Adrenal gland (tissue), 12 donors: Measurements from ENCODE around the gene ACTL10. TPM values are rescaled to one million over a fixed set of nuclear protein-coding genes. Genes with fewer than 3 reads are reported as not detected.
A peak's percentile ranks its signal among the peaks of the same experiment; 100 is the strongest.

Experiments used
- DNase-seq, 7 donors: peaks; one replicate each; pipeline ENCODE4 v3.0.0-alpha.2; 2019 to 2020
- H3K27ac ChIP-seq, 5 donors: fragments of 200-600 bp; sonication (generic) in 4 of 5; 1 replicate in 3 of 5; 2 replicates in 2 of 5; pipeline versions ENCODE4 v1.5.1 to v1.8.0; 2016 to 2020; ENCODE audit warnings: mild to moderate bottlenecking in 1 of 5
- H3K27me3 ChIP-seq: fragments of 200-600 bp; 2 replicates; pipeline ENCODE4 v1.8.0; 2021
- H3K36me3 ChIP-seq, 2 donors: fragments of 200-600 bp; replicated peaks in 1 of 2; 1 replicate in 1 of 2; 2 replicates in 1 of 2; pipeline versions ENCODE4 v1.5.1 to v1.8.0; 2018 to 2022
- H3K4me1 ChIP-seq, 2 donors: fragments of 200-600 bp; replicated peaks in 1 of 2; 1 replicate in 1 of 2; 2 replicates in 1 of 2; pipeline versions ENCODE4 v1.5.1 to v1.8.0; 2018 to 2021
- H3K4me3 ChIP-seq, 4 donors: fragments of 200-600 bp; sonication (generic) in 3 of 4; one replicate each; pipeline ENCODE4 v1.5.1; 2016 to 2018
- H3K9me3 ChIP-seq, 3 donors: fragments of 200-600 bp; sonication (generic) in 1 of 3; replicated peaks in 1 of 3; 1 replicate in 2 of 3; 2 replicates in 1 of 3; pipeline versions ENCODE4 v1.5.1 to v1.8.0; 2016 to 2021
- CTCF ChIP-seq, 6 experiments: fragments of 450-650 bp in 4 of 6; fragments of 200-600 bp in 2 of 6; sonication (generic) in 1 of 6; IDR thresholded peaks; 1 replicate in 5 of 6; 2 replicates in 1 of 6; pipeline versions ENCODE4 v1.5.1 to v1.8.0; 2016 to 2021; ENCODE audit warnings: antibody characterized with exemption in 6 of 6, mild to moderate bottlenecking in 2 of 6, moderate library complexity in 1 of 6
- POLR2A ChIP-seq, 2 donors: fragments of 450-650 bp; IDR thresholded peaks; one replicate each; pipeline ENCODE4 v1.6.1; 2017; ENCODE audit warnings: antibody characterized with exemption in 2 of 2, mild to moderate bottlenecking in 2 of 2, moderate library complexity in 1 of 2
- WGBS, 4 donors: extraction: QIAGEN DNeasy Blood & Tissue Kit in 2 of 4; methylation state at CpG; one replicate each; pipeline versions ENCODE4 v1.1.5 to v1.1.7; 2013 to 2017; 5-methylcytosine and 5-hydroxymethylcytosine counted together
- intact Hi-C, 2 donors: fragments of 100-400 bp; cut with DNase I; formaldehyde crosslinking; loops; one replicate each; pipeline versions ENCODE4 v1.14.1 to v1.15.0; 2022 to 2023
- polyA plus RNA-seq, 3 donors: library from polyadenylated mRNA; stranded (reverse); fragments of 200-250 nt in 2 of 3; fragments of 350-450 nt in 1 of 3; fragmentation: Illumina TruSeq in 1 of 3; extraction: RNeasy Lipid Tissue Mini Kit (QIAGEN cat#74804) in 1 of 3; gene quantifications; one replicate each; pipeline ENCODE4 v1.2.3, GENCODE V29; 2013 to 2014
- total RNA-seq, 9 donors: library from RNA; depleted of rRNA in 4 of 9; stranded (reverse); fragments of >200 nt in 4 of 9; fragments of 120-200 nt in 1 of 9; fragmentation: NEBNext Ultra II Directional in 1 of 9; extraction: Animal tissue kit (Norgen Biotek cat#: 25700) in 1 of 9; gene quantifications; one replicate each; pipeline versions ENCODE4 v1.1.0 to v1.2.4, GENCODE V29; 2013 to 2023
- donor health status: healthy with polysubstance abuse.
- donor health status: Bipolar disorder and iron deficiency.
- donor health status: DM: yes; HTN: yes; CAD: no.
- donor health status: DM: no; HTN: no; CAD: no.
- donor health status: DM: no; HTN: no; CAD: no.
- donor health status: DM: yes; HTN: yes; CAD: no.

Gene ACTL10
- total and polyA plus RNA-seq, 12 donors = 0.18 to 3.1 (median 0.58) TPM

DNA sequence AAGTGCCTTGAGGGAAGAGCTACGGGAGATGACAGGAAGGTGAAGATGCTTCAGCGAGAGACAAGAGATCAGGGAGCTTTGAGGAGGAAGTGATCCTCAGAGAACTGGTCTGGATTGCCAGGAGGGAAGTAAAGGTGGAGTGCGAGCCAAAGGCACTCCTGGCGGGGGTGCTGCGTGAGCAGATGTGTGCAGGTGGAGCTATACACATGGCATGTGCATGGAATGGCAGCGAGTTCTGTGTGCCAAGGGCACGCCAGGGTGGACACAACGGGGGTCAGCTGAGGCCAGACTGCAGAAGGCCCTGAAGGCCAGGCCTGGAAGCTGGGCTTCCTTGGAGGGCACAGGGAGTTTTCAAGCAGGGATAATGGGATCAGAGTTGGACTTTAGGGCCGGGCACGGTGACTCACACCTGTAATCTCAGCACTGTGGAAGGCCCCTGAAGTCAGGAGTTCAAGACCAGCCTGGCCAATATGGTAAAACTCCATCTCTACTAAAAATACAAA lies 47.2 kb downstream of the ACTL10 start:
- H3K4me3 ChIP-seq = no peak overlapping the region
- intact Hi-C loops = no loop called here
- no peak for DNase-seq
- no peaks in the 10 kb centered on the region for H3K27me3 ChIP-seq
- H3K4me1 ChIP-seq = peaks cover 2 to 23% of the 10 kb centered on the region in 2 donors
- WGBS, 4 donors = 71 to 85% (median 79%) methylated on average over 8 to 10 of the region's 10 CpGs
- H3K36me3 ChIP-seq = peaks cover 0 to 16% of the 10 kb centered on the region in 2 donors
- no peaks in the 10 kb centered on the region for H3K9me3 ChIP-seq
- no peak for TF ChIP-seq CTCF (IDR thresholded peaks at IDR 0.05)
- no peak for TF ChIP-seq POLR2A (IDR thresholded peaks at IDR 0.05)
- H3K27ac ChIP-seq = peak overlapping the region in 1 of 5 donors; percentile 13

DNA sequence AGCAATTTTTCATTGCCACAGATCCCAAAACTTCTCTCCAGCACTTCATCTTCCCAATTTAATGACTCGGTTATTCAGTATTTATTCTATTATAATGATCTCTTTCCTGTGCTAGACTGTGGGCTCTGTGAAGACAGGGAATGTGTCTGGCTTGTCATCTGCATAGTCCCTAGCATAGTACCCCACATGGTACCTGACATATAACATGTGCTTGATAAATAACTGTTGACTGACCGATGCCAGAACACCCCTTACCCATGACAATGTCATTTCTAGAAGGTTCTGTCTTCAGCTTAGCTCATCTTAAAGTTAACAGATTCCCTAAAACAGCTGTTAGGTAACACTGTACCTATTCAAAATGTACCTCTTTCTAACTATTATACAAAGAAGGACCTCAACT lies 49.8 kb downstream of the ACTL10 start:
- intact Hi-C loops = no loop called here
- no peaks in the 10 kb centered on the region for H3K9me3 ChIP-seq
- TF ChIP-seq POLR2A (IDR thresholded peaks at IDR 0.05) = no peak
- no peak for TF ChIP-seq CTCF (IDR thresholded peaks at IDR 0.05)
- peaks cover 8 to 35% of the 10 kb centered on the region in 2 donors for H3K4me1 ChIP-seq
- H3K27ac ChIP-seq = peak overlapping the region in 1 of 5 donors; percentile 41
- no peaks in the 10 kb centered on the region for H3K27me3 ChIP-seq
- DNase-seq = no peak
- H3K4me3 ChIP-seq = no peak overlapping the region
- 77 to 89% (median 88%) methylated on average over 2 of the region's 2 CpGs for WGBS, 4 donors
- peaks cover 0 to 16% of the 10 kb centered on the region in 2 donors for H3K36me3 ChIP-seq

Other genes starting within 250 kb of the ACTL10 start
- 10 to 100 TPM; 11.5 to 73.2 (median 29.6) TPM for gene SNTA1, start 223.2 kb upstream of the ACTL10 start, total RNA-seq
- 10 to 100 TPM in 2 of 3 donors, 1 to 10 TPM in 1; 4.3 to 42.2 (median 29.3) TPM for gene SNTA1, start 223.2 kb upstream of the ACTL10 start, polyA plus RNA-seq
- 10 to 100 TPM in 5 of 9 donors, 1 to 10 TPM in 4; 5.7 to 16.7 (median 10.2) TPM for gene CBFA2T2, start 176.8 kb upstream of the ACTL10 start, total RNA-seq
- gene CBFA2T2, start 176.8 kb upstream of the ACTL10 start, polyA plus RNA-seq = 10 to 100 TPM in 1 of 3 donors, 1 to 10 TPM in 2; 5.3 to 10.3 (median 6.5) TPM
- gene C20orf144, start 4.6 kb upstream of the ACTL10 start, total RNA-seq = under 1 TPM in 3 of 9 donors, not detected in 6; 0.06 to 0.32 (median 0.14) TPM
- gene C20orf144, start 4.6 kb upstream of the ACTL10 start, polyA plus RNA-seq = under 1 TPM in 2 of 3 donors, not detected in 1; 0.10 to 0.16 TPM
- 100 to 1,000 TPM in 7 of 9 donors, 10 to 100 TPM in 2; 79.7 to 187 (median 140) TPM for gene NECAB3, start 7.5 kb downstream of the ACTL10 start, total RNA-seq
- 100 to 1,000 TPM in 2 of 3 donors, 10 to 100 TPM in 1; 23.4 to 279 (median 174) TPM for gene NECAB3, start 7.5 kb downstream of the ACTL10 start, polyA plus RNA-seq
- gene E2F1, start 19.4 kb downstream of the ACTL10 start, total RNA-seq = 10 to 100 TPM in 1 of 9 donors, 1 to 10 TPM in 8; 3.0 to 15.7 (median 6.1) TPM
- gene E2F1, start 19.4 kb downstream of the ACTL10 start, polyA plus RNA-seq = 1 to 10 TPM; 4.6 to 6.8 (median 4.7) TPM
- gene PXMP4, start 53.4 kb downstream of the ACTL10 start, total RNA-seq = 10 to 100 TPM; 11.9 to 47.4 (median 23.7) TPM
- 10 to 100 TPM in 2 of 3 donors, 1 to 10 TPM in 1; 6.8 to 19.0 (median 16.3) TPM for gene PXMP4, start 53.4 kb downstream of the ACTL10 start, polyA plus RNA-seq
- 1 to 10 TPM; 1.1 to 4.8 (median 2.1) TPM for gene ZNF341, start 65.1 kb downstream of the ACTL10 start, total RNA-seq
- 1 to 10 TPM; 1.3 to 9.2 (median 5.7) TPM for gene ZNF341, start 65.1 kb downstream of the ACTL10 start, polyA plus RNA-seq
- 100 to 1,000 TPM in 5 of 9 donors, 10 to 100 TPM in 4; 55.1 to 132 (median 101) TPM for gene CHMP4B, start 144.4 kb downstream of the ACTL10 start, total RNA-seq
- 100 to 1,000 TPM in 1 of 3 donors, 10 to 100 TPM in 2; 68.5 to 150 (median 86.3) TPM for gene CHMP4B, start 144.4 kb downstream of the ACTL10 start, polyA plus RNA-seq